Measurements from ENCODE around the gene AMER2.

DNA sequence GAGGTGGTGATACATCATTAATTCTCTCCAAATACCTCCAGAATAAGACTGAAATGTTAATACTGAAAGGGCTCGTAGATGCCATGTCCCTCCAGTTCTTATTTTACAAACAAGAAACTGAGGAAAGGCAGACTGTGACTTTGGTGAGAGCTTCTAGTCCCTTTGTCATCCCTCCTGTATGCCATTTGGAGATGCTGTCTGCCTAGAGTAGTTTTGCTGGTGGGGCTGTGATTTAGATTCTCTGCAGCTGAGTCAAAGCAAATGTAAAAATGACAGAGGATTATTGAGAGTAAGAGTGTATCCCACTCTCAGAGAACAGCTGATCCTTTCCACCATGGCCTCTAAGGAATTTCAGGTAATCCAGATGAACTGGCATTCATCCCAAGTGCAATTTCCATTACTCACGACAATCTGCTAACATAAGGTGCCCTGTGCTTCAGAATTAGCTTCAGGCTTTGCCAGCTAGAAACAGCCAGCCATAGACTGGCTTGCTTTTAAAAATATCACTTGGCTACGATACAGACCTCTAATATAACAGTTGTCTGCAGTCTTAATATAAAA lies 59.3 kb downstream of the AMER2 start:
- TF ChIP-seq MED1 (CRISPR knock-in tag; IDR thresholded peaks at IDR 0.05; ENCODE audit: borderline replicate concordance): no peak
- no peak for TF ChIP-seq NFYB (IDR thresholded peaks at IDR 0.05; ENCODE audit: extremely low read depth, insufficient read length)
- TF ChIP-seq MECOM (CRISPR knock-in tag; IDR thresholded peaks at IDR 0.05): no peak
- TF ChIP-seq, protein P1, sequence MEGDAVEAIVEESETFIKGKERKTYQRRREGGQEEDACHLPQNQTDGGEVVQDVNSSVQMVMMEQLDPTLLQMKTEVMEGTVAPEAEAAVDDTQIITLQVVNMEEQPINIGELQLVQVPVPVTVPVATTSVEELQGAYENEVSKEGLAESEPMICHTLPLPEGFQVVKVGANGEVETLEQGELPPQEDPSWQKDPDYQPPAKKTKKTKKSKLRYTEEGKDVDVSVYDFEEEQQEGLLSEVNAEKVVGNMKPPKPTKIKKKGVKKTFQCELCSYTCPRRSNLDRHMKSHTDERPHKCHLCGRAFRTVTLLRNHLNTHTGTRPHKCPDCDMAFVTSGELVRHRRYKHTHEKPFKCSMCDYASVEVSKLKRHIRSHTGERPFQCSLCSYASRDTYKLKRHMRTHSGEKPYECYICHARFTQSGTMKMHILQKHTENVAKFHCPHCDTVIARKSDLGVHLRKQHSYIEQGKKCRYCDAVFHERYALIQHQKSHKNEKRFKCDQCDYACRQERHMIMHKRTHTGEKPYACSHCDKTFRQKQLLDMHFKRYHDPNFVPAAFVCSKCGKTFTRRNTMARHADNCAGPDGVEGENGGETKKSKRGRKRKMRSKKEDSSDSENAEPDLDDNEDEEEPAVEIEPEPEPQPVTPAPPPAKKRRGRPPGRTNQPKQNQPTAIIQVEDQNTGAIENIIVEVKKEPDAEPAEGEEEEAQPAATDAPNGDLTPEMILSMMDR (IDR thresholded peaks at IDR 0.05 in 2 of 3, conservative IDR thresholded peaks at IDR 0.05 in 1 of 3; ENCODE audit: insufficient read depth in 2 of 3, low read depth in 1 of 3, low read length in 3 of 3): no peak
- no peak for TF ChIP-seq FOSL1 (tag; conservative IDR thresholded peaks at IDR 0.05)
- no peak for TF ChIP-seq POLR2AphosphoS2 (IDR thresholded peaks at IDR 0.05; ENCODE audit: low read length)
- no peak for TF ChIP-seq ELF2 (CRISPR knock-in tag; IDR thresholded peaks at IDR 0.05)
- no peak for TF ChIP-seq CREB3 (tag; conservative IDR thresholded peaks at IDR 0.05; ENCODE audit: low read depth)
- TF ChIP-seq EZH2 (IDR thresholded peaks at IDR 0.05; ENCODE audit: borderline replicate concordance, low read depth, low read length): no peak
- TF ChIP-seq, protein P2, sequence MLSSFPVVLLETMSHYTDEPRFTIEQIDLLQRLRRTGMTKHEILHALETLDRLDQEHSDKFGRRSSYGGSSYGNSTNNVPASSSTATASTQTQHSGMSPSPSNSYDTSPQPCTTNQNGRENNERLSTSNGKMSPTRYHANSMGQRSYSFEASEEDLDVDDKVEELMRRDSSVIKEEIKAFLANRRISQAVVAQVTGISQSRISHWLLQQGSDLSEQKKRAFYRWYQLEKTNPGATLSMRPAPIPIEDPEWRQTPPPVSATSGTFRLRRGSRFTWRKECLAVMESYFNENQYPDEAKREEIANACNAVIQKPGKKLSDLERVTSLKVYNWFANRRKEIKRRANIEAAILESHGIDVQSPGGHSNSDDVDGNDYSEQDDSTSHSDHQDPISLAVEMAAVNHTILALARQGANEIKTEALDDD (IDR thresholded peaks at IDR 0.05): no peak
- TF ChIP-seq FOXJ3 (CRISPR knock-in tag; IDR thresholded peaks at IDR 0.05): no peak
- TF ChIP-seq, protein P3, sequence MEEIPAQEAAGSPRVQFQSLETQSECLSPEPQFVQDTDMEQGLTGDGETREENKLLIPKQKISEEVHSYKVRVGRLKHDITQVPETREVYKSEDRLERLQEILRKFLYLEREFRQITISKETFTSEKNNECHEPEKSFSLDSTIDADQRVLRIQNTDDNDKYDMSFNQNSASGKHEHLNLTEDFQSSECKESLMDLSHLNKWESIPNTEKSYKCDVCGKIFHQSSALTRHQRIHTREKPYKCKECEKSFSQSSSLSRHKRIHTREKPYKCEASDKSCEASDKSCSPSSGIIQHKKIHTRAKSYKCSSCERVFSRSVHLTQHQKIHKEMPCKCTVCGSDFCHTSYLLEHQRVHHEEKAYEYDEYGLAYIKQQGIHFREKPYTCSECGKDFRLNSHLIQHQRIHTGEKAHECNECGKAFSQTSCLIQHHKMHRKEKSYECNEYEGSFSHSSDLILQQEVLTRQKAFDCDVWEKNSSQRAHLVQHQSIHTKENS (CRISPR knock-in tag; IDR thresholded peaks at IDR 0.05): no peak
- no peak for TF ChIP-seq SIX5 (IDR thresholded peaks at IDR 0.05; ENCODE audit: borderline replicate concordance in 1 of 2, insufficient read depth in 1 of 2, low read depth in 1 of 2, low read length in 2 of 2)

All from K562 (cell line).